HEK293T (cell line): Measurements from ENCODE around the gene TBCE.

ENCODE experiments used
- ARNT ChIP-seq: fragments of 450-650 bp; IDR thresholded peaks from 2 replicates; pipeline ENCODE4 v1.6.1; 2017; ENCODE audit warnings: mild to moderate bottlenecking
- BHLHE40 ChIP-seq: fragments of 450-650 bp; IDR thresholded peaks from 2 replicates; pipeline ENCODE4 v1.6.1; 2016; ENCODE audit warnings: mild to moderate bottlenecking, moderate library complexity, borderline replicate concordance
- FOXA1 ChIP-seq: fragments of 450-650 bp; IDR thresholded peaks from 2 replicates; pipeline ENCODE4 v1.6.1; 2016; ENCODE audit warnings: mild to moderate bottlenecking
- FOXK2 ChIP-seq: fragments of 450-650 bp; IDR thresholded peaks from 2 replicates; pipeline ENCODE4 v1.6.1; 2016; ENCODE audit warnings: mild to moderate bottlenecking
- FOXM1 ChIP-seq: fragments of 450-650 bp; IDR thresholded peaks from 2 replicates; pipeline ENCODE4 v1.6.1; 2017; ENCODE audit warnings: mild to moderate bottlenecking, borderline replicate concordance
- LEF1 ChIP-seq: fragments of 450-650 bp; IDR thresholded peaks from 2 replicates; pipeline ENCODE4 v1.6.1; 2017; ENCODE audit warnings: mild to moderate bottlenecking, borderline replicate concordance
- NFRKB ChIP-seq: fragments of 450-650 bp; IDR thresholded peaks from 2 replicates; pipeline ENCODE4 v1.6.1; 2016; ENCODE audit warnings: mild to moderate bottlenecking, moderate library complexity
- SP1 ChIP-seq: fragments of 450-650 bp; IDR thresholded peaks from 2 replicates; pipeline ENCODE4 v1.6.1; 2017
- SUZ12 ChIP-seq: fragments of 450-650 bp; IDR thresholded peaks from 2 replicates; pipeline ENCODE4 v1.6.1; 2016; ENCODE audit warnings: mild to moderate bottlenecking
- TF ChIP-seq, protein P1 (sequence below): fragments of 450-650 bp; IDR thresholded peaks from 2 replicates; pipeline ENCODE4 v1.6.1; 2016

DNA sequence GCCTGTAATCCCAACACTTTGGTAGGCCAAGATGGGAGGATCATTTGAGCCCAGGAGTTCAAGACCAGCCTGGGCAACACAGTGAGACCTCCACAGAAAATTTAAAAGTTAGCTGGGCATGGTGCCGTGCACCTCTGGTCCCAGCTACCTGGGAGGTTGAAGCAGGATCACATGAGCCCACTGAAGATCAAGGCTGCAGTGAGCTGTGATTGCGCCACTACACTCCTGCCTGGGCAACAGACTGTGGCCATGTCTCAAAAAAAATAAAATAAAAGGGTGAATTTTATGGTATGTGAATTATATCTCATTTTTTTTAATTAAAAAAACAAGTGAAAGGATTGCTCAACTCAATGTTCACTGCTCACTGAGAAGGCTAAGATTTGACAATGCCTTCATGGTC is 48.0 kb upstream of the TBCE start:
- TF ChIP-seq FOXK2 (no peak), SP1 (no peak), FOXA1 (no peak), BHLHE40 (no peak), NFRKB (no peak), ARNT (no peak), SUZ12 (no peak), LEF1 (no peak), FOXM1 (no peak)
- TF ChIP-seq, protein P1, sequence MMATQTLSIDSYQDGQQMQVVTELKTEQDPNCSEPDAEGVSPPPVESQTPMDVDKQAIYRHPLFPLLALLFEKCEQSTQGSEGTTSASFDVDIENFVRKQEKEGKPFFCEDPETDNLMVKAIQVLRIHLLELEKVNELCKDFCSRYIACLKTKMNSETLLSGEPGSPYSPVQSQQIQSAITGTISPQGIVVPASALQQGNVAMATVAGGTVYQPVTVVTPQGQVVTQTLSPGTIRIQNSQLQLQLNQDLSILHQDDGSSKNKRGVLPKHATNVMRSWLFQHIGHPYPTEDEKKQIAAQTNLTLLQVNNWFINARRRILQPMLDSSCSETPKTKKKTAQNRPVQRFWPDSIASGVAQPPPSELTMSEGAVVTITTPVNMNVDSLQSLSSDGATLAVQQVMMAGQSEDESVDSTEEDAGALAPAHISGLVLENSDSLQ = no peak
